K562 (cell line): Measurements from ENCODE around the gene SCARB2. TPM values are rescaled to one million over a fixed set of nuclear protein-coding genes. Genes with fewer than 3 reads are reported as not detected.

Source experiments
- NR1H2 ChIP-seq: sonication (generic); formaldehyde crosslinking; IDR thresholded peaks from 2 replicates; pipeline ENCODE4 v1.4.0; 2020; ENCODE audit warnings: mild to moderate bottlenecking, missing genetic modification reagents
- SRF ChIP-seq, 2 experiments: fragments of 250-450, 450-650 bp in 1 of 2; sonication (Bioruptor Pico) in 1 of 2; sonication (generic) in 1 of 2; formaldehyde crosslinking; IDR thresholded peaks; 2 replicates each; pipeline versions ENCODE4 v1.5.0 to v1.5.1; 2020 to 2022; ENCODE audit warnings: mild to moderate bottlenecking in 1 of 2, missing genetic modification reagents in 1 of 2
- ZNF174 ChIP-seq: fragments of 250-450 bp; sonication (Bioruptor Pico); IDR thresholded peaks from 2 replicates; pipeline ENCODE4 v1.4.0; 2020; ENCODE audit warnings: mild to moderate bottlenecking
- ZNF274 ChIP-seq: IDR thresholded peaks from 2 replicates; pipeline ENCODE4 v1.6.1; 2011; ENCODE audit warnings: low read depth, mild to moderate bottlenecking, low read length, moderate library complexity, borderline replicate concordance
- ZNF79 ChIP-seq: fragments of 250-450 bp; sonication (Bioruptor Pico); IDR thresholded peaks from 2 replicates; pipeline ENCODE4 v1.4.0; 2020; ENCODE audit warnings: low read depth, mild to moderate bottlenecking, moderate library complexity
- ZZZ3 ChIP-seq: fragments of 450-650 bp; IDR thresholded peaks from 2 replicates; pipeline ENCODE4 v1.6.1; 2016; ENCODE audit warnings: antibody characterized with exemption, mild to moderate bottlenecking, moderate library complexity
- polyA plus RNA-seq, 8 experiments: library from polyadenylated mRNA; depleted of rRNA in 4 of 8; stranded (reverse) in 5 of 8; unstranded in 3 of 8; fragments of >200 nt; fragmentation: Nextera tagmentation in 2 of 8; fragmentation: Illumina TruSeq in 1 of 8; extraction: Ambion mirVana in 2 of 8; extraction: Trizol in 1 of 8; gene quantifications; 2 replicates each; pipeline versions ENCODE4 v1.2.1 to v1.2.3, GENCODE V29; 2011 to 2014; ENCODE audit warnings: inconsistent platforms in 1 of 8, missing spikeins in 1 of 8
- total RNA-seq, 7 experiments: library from RNA; depleted of rRNA in 6 of 7; stranded (reverse); fragments of >200 nt in 6 of 7; fragmentation: Illumina TruSeq in 2 of 7; extraction: Trizol in 2 of 7; gene quantifications; 2 replicates each; pipeline versions ENCODE4 v1.2.1 to v1.2.3, GENCODE V29; 2011 to 2021; ENCODE audit warnings: low replicate concordance in 1 of 7
- TF ChIP-seq, protein P1 (sequence below), 2 experiments: fragments of 450-650 bp in 1 of 2; sonication (generic) in 1 of 2; formaldehyde crosslinking in 1 of 2; IDR thresholded peaks in 1 of 2; conservative IDR thresholded peaks in 1 of 2; 2 replicates each; pipeline versions ENCODE4 v1.6.1 to v1.8.1; 2016 to 2023; ENCODE audit warnings: mild to moderate bottlenecking in 2 of 2, moderate library complexity in 2 of 2, inconsistent platforms in 1 of 2, missing genetic modification reagents in 1 of 2
- TF ChIP-seq, protein P2 (sequence below): sonication (generic); formaldehyde crosslinking; IDR thresholded peaks from 2 replicates; pipeline ENCODE4 v1.8.1; 2022; ENCODE audit warnings: missing genetic modification reagents

SCARB2 gene
- total and polyA plus RNA-seq, 9 of the 15 experiments (the other 6 are each of a cell fraction or from before 2014, with no cell fraction given): 6.1 to 25.8 (median 17.8) TPM

DNA sequence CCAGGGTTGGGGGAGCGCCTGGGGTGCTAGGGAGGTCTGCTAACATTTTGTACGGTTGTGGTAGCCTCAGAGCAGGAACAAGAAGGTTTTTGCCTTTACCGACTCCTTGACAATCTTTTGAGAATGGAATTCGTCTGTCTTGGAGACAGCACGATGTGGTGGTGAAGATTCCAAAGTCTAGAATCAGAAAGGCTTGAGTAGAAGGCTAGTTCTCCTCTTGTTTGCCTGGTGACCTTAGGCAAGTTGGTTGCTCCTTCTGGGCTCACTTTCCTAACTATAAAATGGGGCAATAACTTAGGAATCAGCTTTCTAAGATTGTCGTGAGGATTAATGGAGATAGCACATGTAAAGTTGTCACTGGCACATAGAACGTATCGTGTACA lies 38.6 kb upstream of the SCARB2 start (continued):
- TF ChIP-seq, protein P1, sequence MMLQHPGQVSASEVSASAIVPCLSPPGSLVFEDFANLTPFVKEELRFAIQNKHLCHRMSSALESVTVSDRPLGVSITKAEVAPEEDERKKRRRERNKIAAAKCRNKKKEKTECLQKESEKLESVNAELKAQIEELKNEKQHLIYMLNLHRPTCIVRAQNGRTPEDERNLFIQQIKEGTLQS (IDR thresholded peaks at IDR 0.05): no peak
- TF ChIP-seq, protein P1 (CRISPR knock-in tag; conservative IDR thresholded peaks at IDR 0.05): no peak
- no peak for TF ChIP-seq SRF (CRISPR knock-in tag; IDR thresholded peaks at IDR 0.05)
- TF ChIP-seq, protein P2, sequence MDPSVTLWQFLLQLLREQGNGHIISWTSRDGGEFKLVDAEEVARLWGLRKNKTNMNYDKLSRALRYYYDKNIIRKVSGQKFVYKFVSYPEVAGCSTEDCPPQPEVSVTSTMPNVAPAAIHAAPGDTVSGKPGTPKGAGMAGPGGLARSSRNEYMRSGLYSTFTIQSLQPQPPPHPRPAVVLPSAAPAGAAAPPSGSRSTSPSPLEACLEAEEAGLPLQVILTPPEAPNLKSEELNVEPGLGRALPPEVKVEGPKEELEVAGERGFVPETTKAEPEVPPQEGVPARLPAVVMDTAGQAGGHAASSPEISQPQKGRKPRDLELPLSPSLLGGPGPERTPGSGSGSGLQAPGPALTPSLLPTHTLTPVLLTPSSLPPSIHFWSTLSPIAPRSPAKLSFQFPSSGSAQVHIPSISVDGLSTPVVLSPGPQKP (CRISPR knock-in tag): no peak
- no peak for TF ChIP-seq NR1H2 (CRISPR knock-in tag)
- no peak for TF ChIP-seq ZNF174
- no peak for TF ChIP-seq ZNF79 (CRISPR knock-in tag)
- TF ChIP-seq ZZZ3: no peak
- TF ChIP-seq ZNF274: no peak
